Progenitor cell of endocrine pancreas (in vitro differentiated cells): ENCODE measurements around the gene NLRC3. TPM values are rescaled to one million over a fixed set of nuclear protein-coding genes. Genes with fewer than 3 reads are reported as not detected.
A peak's percentile ranks its signal among the peaks of the same experiment; 100 is the strongest.
"Not testable (repeated sequence)": the region's sequence is repeated elsewhere in the genome, so short reads cannot be mapped to it uniquely, and the experiment has no call there.

Source experiments
- DNase-seq: peaks from one replicate; pipeline ENCODE4 v3.0.0; 2021; ENCODE audit warnings: low spot score; ENCODE audit not compliant: unreplicated experiment
- H3K27ac Mint-ChIP-seq: 2 replicates; pipeline ENCODE4 v1.8.0; 2021; ENCODE audit warnings: mild to moderate bottlenecking, moderate library complexity, mixed read lengths
- H3K27me3 Mint-ChIP-seq: 2 replicates; pipeline ENCODE4 v1.8.0; 2021; ENCODE audit warnings: mixed read lengths
- H3K36me3 Mint-ChIP-seq: 2 replicates; pipeline ENCODE4 v1.8.0; 2022; ENCODE audit warnings: mixed read lengths; ENCODE audit not compliant: insufficient read depth
- H3K4me1 Mint-ChIP-seq: 2 replicates; pipeline ENCODE4 v1.8.0; 2021; ENCODE audit warnings: low read depth, mixed read lengths
- H3K4me3 Mint-ChIP-seq: 2 replicates; pipeline ENCODE4 v1.8.0; 2021; ENCODE audit warnings: low read depth, mild to moderate bottlenecking, moderate library complexity, mixed read lengths
- H3K9me3 Mint-ChIP-seq: 2 replicates; pipeline ENCODE4 v1.8.0; 2021; ENCODE audit warnings: low read depth, mixed read lengths
- total RNA-seq: library from RNA; stranded (reverse); gene quantifications from 2 replicates; pipeline ENCODE4 v1.2.1, GENCODE V29; 2021
- TF ChIP-seq, protein P1 (sequence below): fragments of 200-600 bp; sonication (generic); IDR thresholded peaks from one replicate; pipeline ENCODE4 v1.5.0; 2021; ENCODE audit warnings: antibody characterized with exemption, mild to moderate bottlenecking; ENCODE audit not compliant: unreplicated experiment

NLRC3 gene
- total RNA-seq, 1 donor from 2014 or later = 0.14 TPM

DNA sequence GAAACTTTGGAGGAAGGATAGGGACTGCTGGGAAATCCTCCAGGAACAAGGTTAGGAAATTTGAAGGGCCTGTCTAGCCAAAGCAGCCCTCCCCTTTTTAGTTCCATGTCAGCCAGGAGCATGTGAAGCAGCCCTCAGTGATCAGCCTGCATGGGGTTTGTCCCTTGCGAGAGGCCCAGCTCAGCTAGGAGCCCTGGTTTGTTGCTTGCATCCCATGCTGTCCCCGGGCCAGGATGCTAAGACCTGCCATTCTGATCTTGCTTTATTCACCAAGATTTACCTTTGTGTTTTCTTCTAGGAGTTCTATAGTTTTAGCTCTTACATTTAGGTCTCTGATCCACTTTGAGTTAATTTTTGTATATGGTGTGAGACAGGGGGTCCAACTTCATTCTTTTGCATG, 48.8 kb downstream of the NLRC3 start:
- Mint-ChIP-seq H3K27ac (no peak overlapping the region), H3K4me1 (no peaks in the 10 kb centered on the region), H3K27me3 (no peaks in the 10 kb centered on the region), H3K4me3 (no peak overlapping the region), H3K36me3 (peaks cover 45% of the 10 kb centered on the region), H3K9me3 (peaks cover 9% of the 10 kb centered on the region)
- TF ChIP-seq, protein P1, sequence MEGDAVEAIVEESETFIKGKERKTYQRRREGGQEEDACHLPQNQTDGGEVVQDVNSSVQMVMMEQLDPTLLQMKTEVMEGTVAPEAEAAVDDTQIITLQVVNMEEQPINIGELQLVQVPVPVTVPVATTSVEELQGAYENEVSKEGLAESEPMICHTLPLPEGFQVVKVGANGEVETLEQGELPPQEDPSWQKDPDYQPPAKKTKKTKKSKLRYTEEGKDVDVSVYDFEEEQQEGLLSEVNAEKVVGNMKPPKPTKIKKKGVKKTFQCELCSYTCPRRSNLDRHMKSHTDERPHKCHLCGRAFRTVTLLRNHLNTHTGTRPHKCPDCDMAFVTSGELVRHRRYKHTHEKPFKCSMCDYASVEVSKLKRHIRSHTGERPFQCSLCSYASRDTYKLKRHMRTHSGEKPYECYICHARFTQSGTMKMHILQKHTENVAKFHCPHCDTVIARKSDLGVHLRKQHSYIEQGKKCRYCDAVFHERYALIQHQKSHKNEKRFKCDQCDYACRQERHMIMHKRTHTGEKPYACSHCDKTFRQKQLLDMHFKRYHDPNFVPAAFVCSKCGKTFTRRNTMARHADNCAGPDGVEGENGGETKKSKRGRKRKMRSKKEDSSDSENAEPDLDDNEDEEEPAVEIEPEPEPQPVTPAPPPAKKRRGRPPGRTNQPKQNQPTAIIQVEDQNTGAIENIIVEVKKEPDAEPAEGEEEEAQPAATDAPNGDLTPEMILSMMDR = no peak
- DNase-seq = no peak

DNA sequence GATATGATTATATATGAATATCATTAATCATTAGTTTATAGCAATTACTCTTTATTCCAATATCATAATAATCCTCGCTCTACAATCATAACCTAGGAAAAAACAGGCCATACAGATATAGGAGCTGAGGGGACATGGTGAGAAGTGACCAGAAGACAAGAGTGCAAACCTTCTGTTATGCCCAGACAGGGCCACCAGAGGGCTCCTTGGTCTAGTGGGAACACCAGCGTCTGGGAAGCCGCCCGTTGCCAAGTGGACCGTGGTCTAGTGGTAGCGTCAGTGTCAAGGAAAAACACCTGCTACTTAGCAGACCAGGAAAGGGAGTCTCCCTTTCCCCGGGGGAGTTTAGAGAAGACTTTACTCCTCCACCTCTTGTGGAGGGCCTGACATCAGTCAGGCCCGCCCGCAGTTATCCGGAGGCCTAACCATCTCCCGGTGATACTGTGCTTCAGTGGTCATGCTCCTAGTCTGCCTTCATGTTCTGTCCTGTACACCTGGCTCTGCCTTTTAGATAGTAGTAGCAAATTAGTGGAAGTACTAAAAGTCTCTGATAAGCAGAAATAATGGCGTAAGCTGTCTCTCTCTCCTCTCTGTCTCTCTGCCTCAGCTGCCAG, 49.9 kb downstream of the NLRC3 start:
- H3K4me1 Mint-ChIP-seq, H3K4me3 Mint-ChIP-seq, DNase-seq, H3K9me3 Mint-ChIP-seq, H3K27ac Mint-ChIP-seq, H3K27me3 Mint-ChIP-seq: not testable (repeated sequence)
- H3K36me3 Mint-ChIP-seq = peaks cover 46% of the 10 kb centered on the region
- TF ChIP-seq, protein P1 = peak; percentile 49

DNA sequence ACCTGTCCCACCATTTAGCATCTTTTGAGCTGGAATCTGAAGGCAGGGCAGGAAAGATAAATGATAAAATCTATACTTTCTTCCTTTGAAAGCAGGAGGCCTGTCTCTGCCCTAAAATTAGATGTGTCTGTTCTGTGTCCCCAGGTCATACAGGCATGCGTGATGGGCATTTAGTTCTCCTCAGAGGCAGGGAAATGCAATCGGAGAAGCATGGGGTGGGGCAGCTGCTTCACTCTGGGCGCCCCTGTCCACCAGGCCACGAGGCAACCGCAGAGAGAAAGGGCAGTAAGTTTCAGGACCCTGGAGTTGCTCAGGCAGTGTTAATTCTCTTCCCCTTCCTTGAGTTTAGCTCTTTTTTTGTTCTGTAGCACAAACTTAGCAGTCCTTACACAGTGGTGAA, 51.3 kb downstream of the NLRC3 start:
- no peak overlapping the region for H3K4me3 Mint-ChIP-seq
- TF ChIP-seq, protein P1 = no peak
- no peak for DNase-seq
- no peak overlapping the region for H3K27ac Mint-ChIP-seq
- peaks cover 9% of the 10 kb centered on the region for H3K9me3 Mint-ChIP-seq
- peaks cover 44% of the 10 kb centered on the region for H3K36me3 Mint-ChIP-seq
- H3K27me3 Mint-ChIP-seq = no peaks in the 10 kb centered on the region
- H3K4me1 Mint-ChIP-seq = no peaks in the 10 kb centered on the region

DNA sequence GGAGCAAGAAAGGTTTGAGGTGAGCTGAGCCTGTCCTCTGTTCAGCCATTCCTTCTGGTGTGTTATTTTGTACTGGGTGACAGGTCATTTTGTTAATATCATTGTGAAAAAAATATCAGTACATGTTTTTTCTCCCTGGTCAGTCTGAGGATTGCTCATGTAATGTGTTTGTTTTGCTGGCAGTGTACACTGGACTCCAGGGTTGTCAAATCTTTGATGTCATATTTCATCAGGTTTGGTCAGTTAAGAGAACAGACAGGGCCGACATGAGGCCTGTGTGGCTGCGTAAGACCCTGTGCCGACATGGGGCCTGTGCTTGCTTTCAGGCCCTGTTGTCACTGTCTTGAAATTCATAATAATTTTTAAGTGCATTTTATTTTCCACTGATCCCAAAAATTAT, 53.9 kb downstream of the NLRC3 start:
- H3K4me1 Mint-ChIP-seq = peaks cover 4% of the 10 kb centered on the region
- TF ChIP-seq, protein P1 = no peak
- H3K27me3 Mint-ChIP-seq = no peaks in the 10 kb centered on the region
- peaks cover 8% of the 10 kb centered on the region for H3K9me3 Mint-ChIP-seq
- no peak overlapping the region for H3K4me3 Mint-ChIP-seq
- no peak for DNase-seq
- H3K36me3 Mint-ChIP-seq = peaks cover 40% of the 10 kb centered on the region
- H3K27ac Mint-ChIP-seq = no peak overlapping the region

DNA sequence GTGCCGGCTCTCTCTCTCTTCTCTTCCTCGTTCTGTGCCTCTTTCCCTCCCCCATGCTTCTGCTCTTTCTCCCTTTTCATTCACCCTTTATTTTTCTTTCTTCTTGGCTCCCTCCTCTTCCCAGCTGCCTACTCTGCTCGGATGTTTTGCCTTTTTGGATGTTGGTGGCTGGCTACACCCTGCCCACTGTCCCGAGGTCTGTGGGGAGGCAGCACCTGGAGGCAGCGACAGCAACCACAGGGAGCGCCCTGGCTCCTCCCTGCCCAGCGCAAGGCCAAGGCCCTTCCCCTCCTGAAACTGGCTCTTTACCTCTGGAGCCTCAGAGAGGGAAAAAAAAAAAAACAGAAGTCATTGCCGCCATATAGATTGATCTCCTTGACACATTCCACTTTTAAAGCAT, 56.4 kb downstream of the NLRC3 start:
- DNase-seq = no peak
- no peak overlapping the region for H3K4me3 Mint-ChIP-seq
- TF ChIP-seq, protein P1 = no peak

More for the DNA sequence above, 56.4 kb downstream of the NLRC3 start:
- Mint-ChIP-seq H3K27me3 (no peaks in the 10 kb centered on the region), H3K4me1 (peaks cover 7% of the 10 kb centered on the region), H3K36me3 (peaks cover 28% of the 10 kb centered on the region), H3K9me3 (no peaks in the 10 kb centered on the region), H3K27ac (peak overlapping the region; percentile 60)
